Endothelial cell of hepatic sinusoid (primary cell): ENCODE data around the gene TMOD2.
"Not testable (repeated sequence)": the region's sequence is repeated elsewhere in the genome, so short reads cannot be mapped to it uniquely, and the experiment has no call there.

ENCODE experiments used
- in situ Hi-C: cut with HindIII; loops from 2 replicates; pipeline ENCODE4 v1.10.0; 2017; ENCODE audit warnings: low sequenced_read_pairs

The TMOD2 gene

GRCh38 chr15:51770902-51771301 lies 19.5 kb downstream of the TMOD2 start:
- in situ Hi-C loops: loop anchor here (5.0 kb wide), 1 partner anchor 89 kb away; the partner anchor contains the start of gene SCG3

GRCh38 chr15:51771773-51772172 lies 20.4 kb downstream of the TMOD2 start:
- in situ Hi-C loops: loop anchor here (5.0 kb wide), 1 partner anchor 89 kb away; the partner anchor contains the start of gene SCG3

GRCh38 chr15:51774916-51775315 lies 23.5 kb downstream of the TMOD2 start:
- in situ Hi-C loops: loop anchor here (5.0 kb wide), 1 partner anchor 93 kb away; the partner anchor contains the start of gene SCG3

- in situ Hi-C loops: no loop called here
These were observed 24.8 kb downstream of the TMOD2 start for GRCh38 chr15:51775967-51776816.

- in situ Hi-C loops: no loop called here
These were observed 25.7 kb downstream of the TMOD2 start for GRCh38 chr15:51776952-51777569.

- in situ Hi-C loops: no loop called here
These were observed 29.2 kb downstream of the TMOD2 start for GRCh38 chr15:51780636-51781035.

GRCh38 chr15:51781506-51781905 lies 30.1 kb downstream of the TMOD2 start:
- in situ Hi-C loops: no loop called here

- in situ Hi-C loops: no loop called here
These were observed 31.0 kb downstream of the TMOD2 start for GRCh38 chr15:51782357-51782896.

GRCh38 chr15:51783967-51784366 lies 32.6 kb downstream of the TMOD2 start:
- in situ Hi-C loops: no loop called here

GRCh38 chr15:51787130-51787529 lies 35.7 kb downstream of the TMOD2 start:
- in situ Hi-C loops: not testable (repeated sequence)

- in situ Hi-C loops: not testable (repeated sequence)
These were observed 41.1 kb downstream of the TMOD2 start for GRCh38 chr15:51792474-51792873.

- in situ Hi-C loops: no loop called here
These were observed 42.3 kb downstream of the TMOD2 start for GRCh38 chr15:51793521-51794305.

GRCh38 chr15:51796847-51797401 lies 45.5 kb downstream of the TMOD2 start:
- in situ Hi-C loops: no loop called here

GRCh38 chr15:51798281-51798680 lies 46.9 kb downstream of the TMOD2 start:
- in situ Hi-C loops: no loop called here

- in situ Hi-C loops: no loop called here
These were observed 48.2 kb downstream of the TMOD2 start for GRCh38 chr15:51799282-51800252.

- in situ Hi-C loops: no loop called here
These were observed 50.0 kb downstream of the TMOD2 start for GRCh38 chr15:51801391-51801835.

- in situ Hi-C loops: no loop called here
These were observed 51.2 kb downstream of the TMOD2 start for GRCh38 chr15:51802593-51802992.

- in situ Hi-C loops: no loop called here
These were observed 52.6 kb downstream of the TMOD2 start for GRCh38 chr15:51803965-51804364.

- in situ Hi-C loops: no loop called here
These were observed 54.7 kb downstream of the TMOD2 start for GRCh38 chr15:51806123-51806522.
